OCI-LY3 (cell line): ENCODE results near the gene OTUD3.

ENCODE experiments used
- H2AFZ ChIP-seq: fragments of 200-600, 300-600 bp; shearing (Covaris generic); 2 replicates; pipeline ENCODE4 v1.6.0; 2014; ENCODE audit warnings: antibody characterized with exemption, low read depth, low read length
- H3K27ac ChIP-seq: fragments of 200-600, 300-600 bp; sonication (generic); 2 replicates; pipeline ENCODE4 v1.5.1; 2014; ENCODE audit warnings: mild to moderate bottlenecking, low read length, moderate library complexity, mixed read lengths
- H3K27me3 ChIP-seq: fragments of 200-600, 300-600 bp; sonication (generic); 2 replicates; pipeline ENCODE4 v1.6.1; 2014; ENCODE audit warnings: low read depth, low read length, mixed read lengths
- H3K36me3 ChIP-seq: fragments of 200-600, 300-600 bp; sonication (generic); replicated peaks from 2 replicates; pipeline ENCODE3; 2014; ENCODE audit warnings: low read depth, low read length, mixed read lengths
- H3K4me1 ChIP-seq: fragments of 300-600, 200-600 bp; sonication (generic); 2 replicates; pipeline ENCODE4 v1.6.1; 2014; ENCODE audit warnings: low read length, mixed read lengths
- H3K4me2 ChIP-seq: fragments of 200-600, 300-600 bp; sonication (generic); 2 replicates; pipeline ENCODE4 v1.6.1; 2014; ENCODE audit warnings: low read length, mixed read lengths
- H3K4me3 ChIP-seq: fragments of 300-600, 200-600 bp; sonication (generic); 2 replicates; pipeline ENCODE4 v1.5.1; 2014; ENCODE audit warnings: antibody characterized with exemption, mild to moderate bottlenecking, low read length, moderate library complexity
- H3K79me2 ChIP-seq: fragments of 300-600, 200-600 bp; shearing (Covaris generic); 2 replicates; pipeline ENCODE4 v1.6.1; 2014; ENCODE audit warnings: mild to moderate bottlenecking, low read length, mixed read lengths
- H3K9ac ChIP-seq: fragments of 300-600, 200-600 bp; shearing (Covaris generic); 2 replicates; pipeline ENCODE4 v1.6.0; 2014; ENCODE audit warnings: mild to moderate bottlenecking, low read length, moderate library complexity
- H3K9me3 ChIP-seq: fragments of 200-600, 300-600 bp; shearing (Covaris generic); 2 replicates; pipeline ENCODE4 v1.6.1; 2014; ENCODE audit warnings: low read length, mixed read lengths; ENCODE audit not compliant: insufficient read depth
- H4K20me1 ChIP-seq: fragments of 200-600, 300-600 bp; sonication (generic); 2 replicates; pipeline ENCODE4 v1.6.1; 2016; ENCODE audit warnings: low read length, mixed read lengths; ENCODE audit not compliant: insufficient read depth
- CTCF ChIP-seq: fragments of 200-600, 300-600 bp; sonication (generic); IDR thresholded peaks from 2 replicates; pipeline ENCODE4 v1.5.1; 2014; ENCODE audit warnings: antibody characterized with exemption, low read length, low read depth
- EZH2phosphoT487 ChIP-seq: fragments of 200-600 bp; shearing (Covaris generic); IDR thresholded peaks from 2 replicates; pipeline ENCODE4 v1.6.1; 2018; ENCODE audit warnings: antibody characterized with exemption, mixed run types, low read depth

Gene OTUD3

GRCh38 chr1:19936061-19936750 is 54.0 kb downstream of the OTUD3 start:
- TF ChIP-seq CTCF: no peak
- TF ChIP-seq EZH2phosphoT487: no peak
- H3K9me3 ChIP-seq: no peaks in the 10 kb centered on the region
- H3K4me1 ChIP-seq: peaks cover 7% of the 10 kb centered on the region; the same call in 1 of the 2 replicates
- no peaks in the 10 kb centered on the region for H3K27me3 ChIP-seq
- no peak overlapping the region for H3K9ac ChIP-seq
- no peak overlapping the region for H3K4me2 ChIP-seq
- no peaks in the 10 kb centered on the region for H3K36me3 ChIP-seq
- H3K79me2 ChIP-seq: no peaks in the 10 kb centered on the region
- no peak overlapping the region for H2AFZ ChIP-seq
- no peak overlapping the region for H3K4me3 ChIP-seq
- no peak overlapping the region for H3K27ac ChIP-seq
- no peaks in the 10 kb centered on the region for H4K20me1 ChIP-seq

GRCh38 chr1:19938472-19938871 is 56.3 kb downstream of the OTUD3 start:
- Histone ChIP-seq H2AFZ (no peak overlapping the region), H3K27ac (no peak overlapping the region), H3K9ac (no peak overlapping the region), H4K20me1 (no peaks in the 10 kb centered on the region), H3K4me2 (no peak overlapping the region), H3K9me3 (no peaks in the 10 kb centered on the region), H3K79me2 (no peaks in the 10 kb centered on the region), H3K4me1 (peaks cover 7% of the 10 kb centered on the region; the same call in 1 of the 2 replicates), H3K27me3 (no peaks in the 10 kb centered on the region), H3K36me3 (no peaks in the 10 kb centered on the region), H3K4me3 (no peak overlapping the region)
- no peak for TF ChIP-seq EZH2phosphoT487
- no peak for TF ChIP-seq CTCF

- H3K79me2 ChIP-seq: no peaks in the 10 kb centered on the region
- no peaks in the 10 kb centered on the region for H3K36me3 ChIP-seq
- H3K4me2 ChIP-seq: no peak overlapping the region
- no peaks in the 10 kb centered on the region for H4K20me1 ChIP-seq
- peaks cover 7% of the 10 kb centered on the region; the same call in 1 of the 2 replicates for H3K4me1 ChIP-seq
- TF ChIP-seq CTCF (no peak), EZH2phosphoT487 (no peak)
- no peaks in the 10 kb centered on the region for H3K9me3 ChIP-seq
- H3K27ac ChIP-seq: no peak overlapping the region
- no peak overlapping the region for H2AFZ ChIP-seq
- no peaks in the 10 kb centered on the region for H3K27me3 ChIP-seq
- H3K4me3 ChIP-seq: no peak overlapping the region
- no peak overlapping the region for H3K9ac ChIP-seq
These were observed 58.5 kb downstream of the OTUD3 start for GRCh38 chr1:19940486-19941205.

- H3K9ac ChIP-seq: no peak overlapping the region
- H4K20me1 ChIP-seq: no peaks in the 10 kb centered on the region
- H3K36me3 ChIP-seq: no peaks in the 10 kb centered on the region
- no peak overlapping the region for H2AFZ ChIP-seq
- no peak overlapping the region for H3K4me2 ChIP-seq
- no peaks in the 10 kb centered on the region for H3K27me3 ChIP-seq
- peaks cover 2% of the 10 kb centered on the region; the same call in 1 of the 2 replicates for H3K4me1 ChIP-seq
- no peak overlapping the region for H3K4me3 ChIP-seq
- H3K9me3 ChIP-seq: no peaks in the 10 kb centered on the region
- no peak for TF ChIP-seq EZH2phosphoT487
- TF ChIP-seq CTCF: no peak
- no peaks in the 10 kb centered on the region for H3K79me2 ChIP-seq
- no peak overlapping the region for H3K27ac ChIP-seq
These were observed 59.0 kb downstream of the OTUD3 start for GRCh38 chr1:19941206-19941568.
